HG03103 (cell line): Measurements from ENCODE around the gene DYNC1I2.

Experiments
- ATAC-seq: cut with Tn5 transposase; IDR thresholded peaks from one replicate; pipeline ENCODE4 v1.9.1; 2021; ENCODE audit warnings: low read depth; ENCODE audit not compliant: unreplicated experiment

DYNC1I2 gene

DNA sequence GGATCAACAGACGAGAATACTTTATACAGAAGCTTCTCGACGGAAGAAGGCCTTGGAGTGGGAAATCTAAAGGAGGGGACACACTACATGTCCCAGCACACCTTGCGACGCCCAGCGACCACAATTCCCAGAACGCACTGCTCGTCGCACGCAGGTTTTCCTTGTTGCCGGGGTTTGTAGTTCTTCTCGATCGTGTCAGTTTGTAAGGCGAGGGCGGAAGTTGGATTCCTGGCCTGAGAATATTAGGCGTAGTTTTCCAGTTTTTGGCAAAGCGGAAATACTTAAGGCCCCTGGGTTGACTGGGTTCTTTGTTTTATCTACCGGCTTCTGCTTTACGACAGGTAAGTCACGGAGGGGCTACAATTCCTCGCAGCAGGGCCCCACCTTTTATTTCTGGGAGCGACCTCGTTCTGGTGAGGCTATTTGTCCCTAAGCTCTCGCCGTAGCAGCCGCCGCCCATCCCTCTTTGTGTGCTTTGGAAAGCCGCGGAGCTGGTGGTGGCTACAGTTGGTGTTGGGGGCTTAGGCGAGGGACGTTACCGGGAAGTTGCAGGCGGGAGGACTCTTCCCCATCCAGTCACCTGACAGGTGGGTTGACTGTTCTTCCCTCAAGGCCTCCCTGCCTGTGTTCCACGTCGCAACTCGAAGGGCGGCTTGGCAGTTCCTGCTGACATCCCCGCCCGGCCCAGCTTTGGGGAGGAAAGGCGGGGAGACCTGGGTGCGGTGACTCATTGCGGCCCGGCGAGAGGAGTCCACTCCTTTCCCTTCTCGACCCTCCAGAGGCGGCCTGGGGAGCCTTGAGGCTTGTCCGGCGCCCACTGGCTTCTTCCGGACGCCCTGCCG, at the start of gene DYNC1I2:
Gene DYNC1I2 (plus strand): TSS at position 183 of the 842 bp plus-strand sequence. CDS start 2,687 bp downstream, outside the sequence.
- peak; percentile 68 for ATAC-seq

DNA sequence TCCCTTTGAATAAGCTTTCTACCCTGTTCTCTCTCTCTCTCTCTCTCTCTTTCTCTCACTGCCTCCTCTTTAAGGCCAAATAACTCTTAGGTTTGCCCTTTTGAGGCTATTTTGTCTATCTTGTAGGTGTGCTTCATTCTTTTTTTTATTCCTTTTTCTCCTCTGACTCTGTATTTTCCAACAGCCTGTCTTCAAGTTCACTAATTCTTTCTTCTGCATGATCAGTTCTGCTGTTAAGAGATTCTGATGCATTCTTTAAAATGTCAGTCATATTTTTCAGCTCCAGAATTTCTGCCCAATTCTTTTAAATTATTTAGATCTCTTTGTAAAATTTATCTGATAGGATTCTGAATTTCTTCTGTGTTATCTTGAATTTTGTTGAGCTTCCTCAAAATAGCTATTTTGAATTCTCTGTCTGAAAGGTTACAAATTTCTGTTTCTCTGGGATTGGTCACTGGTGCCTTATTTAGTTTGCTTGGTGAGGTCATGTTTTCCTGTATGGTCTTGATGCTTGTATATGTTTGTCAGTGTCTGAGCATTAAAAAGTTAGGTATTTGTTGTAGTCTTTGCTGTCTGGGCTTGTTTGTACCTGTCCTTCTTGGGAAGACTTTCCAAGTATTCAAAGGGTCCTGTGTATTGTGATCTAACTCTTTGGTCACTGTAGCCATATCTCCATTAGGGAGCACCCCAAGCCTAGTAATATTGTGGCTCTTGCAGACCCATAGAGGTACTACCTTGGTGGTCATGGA, 35.4 kb upstream of the DYNC1I2 start:
- ATAC-seq: no peak

DNA sequence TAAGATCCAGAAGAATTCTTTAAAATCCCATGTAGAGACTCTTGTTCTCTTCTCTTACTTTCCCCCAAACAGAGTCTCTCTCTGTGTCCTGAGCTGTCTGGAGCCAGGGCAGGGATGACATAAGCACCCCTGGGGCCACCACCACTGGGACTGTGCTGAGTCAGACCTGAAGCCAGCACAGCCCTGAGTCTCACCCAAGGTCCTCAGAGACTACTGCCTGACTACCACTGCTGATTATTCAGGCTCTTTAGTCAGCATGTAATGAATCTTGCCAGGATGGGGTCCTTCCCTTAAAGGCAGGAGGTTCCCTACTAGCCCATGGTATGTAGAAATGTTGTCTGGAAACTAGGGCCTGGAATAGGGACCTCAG, 34.9 kb upstream of the DYNC1I2 start:
- peak; percentile 64 for ATAC-seq

DNA sequence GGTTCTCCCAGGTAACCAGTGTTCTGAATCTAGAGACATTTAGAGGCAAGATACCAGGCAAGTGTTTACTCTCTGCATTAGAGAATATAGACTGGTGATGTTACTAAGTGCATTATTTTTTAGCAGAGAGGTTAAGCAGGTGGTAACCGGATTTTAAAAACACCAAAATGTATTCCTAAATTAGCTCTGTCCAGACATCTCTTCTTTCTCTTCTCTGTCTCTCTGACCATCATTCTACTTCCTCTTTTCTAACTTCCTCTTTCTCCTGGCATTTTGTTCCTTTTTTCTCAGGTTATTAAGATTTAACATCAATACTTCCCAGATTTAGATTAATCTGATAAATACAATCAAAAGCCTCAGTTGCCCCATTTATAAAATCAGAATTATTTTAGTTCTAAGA, 31.7 kb upstream of the DYNC1I2 start:
- ATAC-seq: no peak

DNA sequence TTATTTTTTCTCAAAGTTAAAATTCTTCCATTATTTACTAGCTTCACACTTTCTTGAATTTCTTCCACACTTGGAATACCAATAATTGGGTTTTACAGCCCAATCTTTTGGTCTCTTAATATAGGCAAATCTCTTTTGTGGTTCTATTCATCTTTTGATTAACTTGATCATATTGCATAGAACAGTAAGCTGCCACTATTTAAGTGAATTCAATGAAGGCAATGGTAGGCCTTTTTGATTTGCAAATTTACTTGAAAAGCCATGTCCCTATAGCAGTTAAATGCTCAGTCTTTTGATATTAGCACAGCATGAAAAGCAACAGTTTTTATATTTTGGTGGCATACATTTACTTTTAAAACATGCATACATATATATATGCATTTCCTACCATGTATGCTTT, 20.2 kb upstream of the DYNC1I2 start:
- no peak for ATAC-seq

DNA sequence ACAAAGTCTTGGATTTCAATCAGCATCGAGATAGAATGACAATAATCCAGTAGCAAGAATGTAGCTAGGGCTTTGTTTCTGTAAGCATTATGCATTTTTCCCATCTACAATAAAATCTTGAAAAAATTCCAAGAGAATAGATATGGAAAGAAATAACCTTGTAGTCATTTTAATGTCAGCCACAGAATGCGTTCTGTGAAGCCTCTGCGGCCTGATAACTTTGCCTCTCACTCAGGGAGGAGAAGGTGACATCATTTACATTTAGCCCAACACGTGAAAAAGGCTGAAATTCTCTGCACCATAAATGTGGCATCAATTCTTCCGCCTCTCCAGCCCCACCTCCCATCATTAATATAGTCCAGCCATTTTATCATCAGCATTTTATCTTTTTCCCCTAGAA, 19.1 kb upstream of the DYNC1I2 start:
- no peak for ATAC-seq

DNA sequence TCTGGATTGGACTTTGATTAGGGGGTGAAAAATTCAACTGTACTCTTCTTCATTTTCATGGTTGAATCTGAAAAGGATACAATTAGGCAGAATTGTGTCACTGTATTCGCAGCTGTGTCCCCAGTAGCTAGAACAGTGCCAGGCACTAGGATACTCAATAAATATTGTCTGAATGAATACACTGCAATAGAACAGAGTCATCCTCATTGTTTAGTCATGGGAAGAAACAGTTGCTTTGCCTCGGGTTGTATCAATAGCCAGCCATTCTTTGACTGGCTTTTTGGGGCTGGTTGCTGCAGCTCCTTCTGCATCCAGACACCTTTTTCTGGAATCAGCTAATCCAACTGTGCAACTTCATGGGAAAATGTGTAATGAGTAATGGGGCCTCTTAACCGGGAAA, 18.1 kb upstream of the DYNC1I2 start:
- no peak for ATAC-seq

DNA sequence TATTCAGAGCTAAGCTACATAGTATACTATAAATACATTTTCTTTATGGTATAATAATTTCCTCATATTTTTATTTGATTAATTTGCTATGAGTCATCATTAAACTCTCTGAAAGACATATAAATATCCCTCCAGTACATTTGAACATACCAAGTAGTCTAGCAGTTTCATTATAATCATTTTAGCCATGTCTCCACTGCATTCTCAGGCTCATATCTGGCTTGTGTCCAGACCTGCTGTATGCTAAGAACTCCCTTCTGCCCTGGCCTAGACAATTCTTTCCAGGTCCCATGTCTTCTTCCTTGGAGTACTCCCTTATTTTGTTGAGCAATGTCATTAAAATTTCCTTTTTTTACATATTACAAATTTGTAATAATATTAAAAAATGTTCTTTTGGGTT, 16.6 kb upstream of the DYNC1I2 start:
- no peak for ATAC-seq

DNA sequence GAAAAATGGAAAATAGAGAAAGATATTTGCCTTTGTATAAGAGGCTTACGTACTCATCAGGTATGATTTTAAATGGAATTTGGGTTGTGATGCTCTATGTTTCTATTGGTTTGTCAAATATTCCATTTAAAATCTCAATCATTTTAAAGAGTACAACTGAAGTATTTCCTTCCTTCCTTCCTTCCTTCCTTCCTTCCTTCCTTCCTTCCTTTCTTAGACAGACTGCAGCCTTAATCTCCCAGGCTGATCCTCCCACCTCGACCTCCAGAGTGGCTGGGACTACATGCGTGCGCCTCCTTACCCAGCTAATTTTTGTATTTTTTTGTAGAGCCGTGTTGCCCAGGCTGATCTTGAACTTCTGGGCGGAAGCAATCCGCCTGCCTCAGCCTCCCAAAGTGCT, 15.4 kb upstream of the DYNC1I2 start:
- no peak for ATAC-seq

DNA sequence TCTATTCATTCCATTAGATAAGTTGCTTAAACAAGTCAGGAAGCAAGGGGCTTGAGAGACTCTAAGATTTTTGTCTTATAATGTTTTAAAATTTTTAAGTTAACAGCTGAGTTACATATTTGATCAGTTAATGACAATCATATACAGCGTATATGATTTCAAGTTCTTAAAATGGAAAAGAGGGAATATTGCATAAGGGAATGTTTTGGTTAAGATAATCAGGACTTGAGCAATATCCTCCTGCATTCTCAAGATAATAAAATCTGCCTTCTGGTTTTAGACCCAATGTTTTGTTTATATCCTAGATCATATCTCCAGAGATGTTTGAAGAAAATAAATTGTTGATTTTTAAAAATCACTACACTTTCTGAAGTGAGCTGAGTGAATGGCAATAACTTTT, 13.4 kb upstream of the DYNC1I2 start:
- ATAC-seq: no peak

DNA sequence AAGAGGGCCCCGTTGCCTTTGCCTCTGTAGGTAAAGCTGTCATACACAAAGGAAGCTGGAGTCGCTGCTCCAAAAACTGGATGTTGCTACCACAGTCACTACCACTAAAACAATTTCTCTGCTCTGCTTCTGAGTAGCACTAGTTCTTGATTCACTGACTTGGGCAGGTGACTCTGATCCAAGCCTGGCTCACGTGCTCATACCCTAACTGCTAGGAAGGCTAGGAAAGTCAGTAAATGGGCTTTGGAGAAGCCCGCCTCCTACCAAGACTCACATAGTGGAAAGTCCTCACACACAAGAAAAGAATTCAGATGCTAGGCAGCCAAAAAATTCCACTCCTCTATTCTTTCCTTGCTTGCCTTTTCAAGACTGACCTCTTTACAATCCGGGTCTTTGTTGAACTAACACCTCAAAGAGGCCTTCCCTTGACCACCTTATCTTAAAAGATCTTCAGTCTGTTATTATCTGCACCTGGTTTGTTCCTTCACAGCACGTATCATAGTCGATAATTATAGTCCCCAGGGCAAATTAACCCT, 11.4 kb upstream of the DYNC1I2 start:
- no peak for ATAC-seq

DNA sequence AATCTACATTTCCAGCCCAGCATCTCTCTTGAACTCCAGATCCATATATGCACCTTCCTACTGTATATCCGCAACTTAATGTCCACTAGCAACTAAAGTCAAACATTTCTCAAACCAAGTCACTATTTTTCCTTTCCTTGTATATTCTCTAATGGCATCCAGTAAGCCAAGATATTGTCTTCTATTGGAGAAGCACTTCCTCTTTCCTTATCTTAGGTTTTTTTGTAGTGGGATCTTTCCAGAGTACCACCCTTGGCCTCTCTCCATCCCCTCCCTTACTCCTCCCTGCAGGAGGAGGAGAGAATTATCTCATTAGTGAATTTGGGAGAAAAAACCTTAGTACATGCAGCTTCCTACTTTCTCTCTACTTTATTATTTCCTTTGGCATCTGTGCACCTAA, 8.7 kb upstream of the DYNC1I2 start:
- no peak for ATAC-seq

DNA sequence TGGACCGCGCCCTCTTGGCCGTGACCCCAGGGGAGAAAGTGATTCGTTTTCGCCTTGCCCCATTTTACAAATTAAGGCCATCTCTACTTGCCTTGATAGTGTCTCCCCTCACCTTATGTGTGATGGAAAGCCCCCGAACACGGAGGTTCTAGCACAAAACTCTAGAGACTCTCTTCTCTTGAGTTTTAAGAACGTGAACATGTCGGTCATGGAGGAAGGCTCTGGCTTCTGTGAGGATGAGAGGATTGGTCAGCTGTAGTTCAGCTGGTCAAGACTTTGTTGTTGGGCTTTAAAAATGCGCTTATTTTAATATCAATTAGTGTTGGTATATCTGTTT, 828 bp downstream of the DYNC1I2 start:
- ATAC-seq: peak; percentile 31

DNA sequence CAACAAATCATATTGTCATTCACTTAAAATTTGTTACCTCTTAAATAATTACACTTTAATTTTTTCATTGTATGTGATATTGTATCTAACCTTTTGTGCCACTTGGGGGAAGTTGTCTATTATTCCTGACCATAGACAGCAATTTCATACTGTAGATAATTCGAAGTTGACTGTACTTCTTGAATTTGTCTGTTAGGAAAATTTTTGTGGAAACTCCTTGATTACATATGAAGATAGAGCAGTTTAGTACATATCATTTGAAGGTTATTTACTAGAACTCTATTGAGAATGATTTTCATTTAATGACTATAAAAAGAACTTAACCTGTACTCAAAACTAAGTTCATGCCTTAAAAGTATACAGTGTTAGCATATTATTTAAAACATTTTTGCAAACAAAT, 5.1 kb downstream of the DYNC1I2 start:
- ATAC-seq: no peak

DNA sequence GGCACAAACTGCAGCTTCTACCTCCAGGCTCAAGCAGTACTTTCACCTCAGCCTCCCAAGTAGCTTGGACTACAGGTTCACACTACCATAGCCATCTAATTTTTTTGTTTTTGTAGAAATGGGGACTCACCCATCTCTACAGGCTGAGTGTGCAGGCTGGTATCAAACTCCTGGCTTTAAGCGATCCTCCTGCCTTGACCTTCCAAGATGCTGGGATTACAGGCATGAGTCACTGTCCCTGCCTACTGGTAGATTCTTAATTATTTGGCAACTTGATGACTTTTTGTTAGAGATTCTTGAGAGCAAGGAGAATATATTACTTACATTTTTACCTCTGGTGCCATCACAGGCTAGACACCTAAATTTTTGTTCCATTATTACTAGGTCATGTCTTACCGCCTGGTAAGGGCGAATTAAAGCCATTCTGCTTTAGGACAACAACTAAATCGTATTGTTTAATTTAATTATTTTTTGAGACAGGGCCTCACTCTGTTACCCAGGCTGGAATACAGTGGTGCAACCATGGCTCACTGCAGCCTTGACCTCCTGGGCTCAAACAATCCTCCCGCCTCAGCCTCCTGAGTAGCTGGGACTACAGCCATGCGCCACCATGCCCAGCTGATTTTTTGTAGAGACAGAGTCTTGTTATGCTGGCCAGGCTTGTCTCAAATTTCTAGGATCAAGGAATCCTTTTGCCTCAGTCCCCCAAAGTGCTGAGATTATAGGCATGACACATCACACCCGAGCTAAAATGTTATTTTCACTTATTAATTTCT, 15.7 kb downstream of the DYNC1I2 start:
- ATAC-seq: no peak

DNA sequence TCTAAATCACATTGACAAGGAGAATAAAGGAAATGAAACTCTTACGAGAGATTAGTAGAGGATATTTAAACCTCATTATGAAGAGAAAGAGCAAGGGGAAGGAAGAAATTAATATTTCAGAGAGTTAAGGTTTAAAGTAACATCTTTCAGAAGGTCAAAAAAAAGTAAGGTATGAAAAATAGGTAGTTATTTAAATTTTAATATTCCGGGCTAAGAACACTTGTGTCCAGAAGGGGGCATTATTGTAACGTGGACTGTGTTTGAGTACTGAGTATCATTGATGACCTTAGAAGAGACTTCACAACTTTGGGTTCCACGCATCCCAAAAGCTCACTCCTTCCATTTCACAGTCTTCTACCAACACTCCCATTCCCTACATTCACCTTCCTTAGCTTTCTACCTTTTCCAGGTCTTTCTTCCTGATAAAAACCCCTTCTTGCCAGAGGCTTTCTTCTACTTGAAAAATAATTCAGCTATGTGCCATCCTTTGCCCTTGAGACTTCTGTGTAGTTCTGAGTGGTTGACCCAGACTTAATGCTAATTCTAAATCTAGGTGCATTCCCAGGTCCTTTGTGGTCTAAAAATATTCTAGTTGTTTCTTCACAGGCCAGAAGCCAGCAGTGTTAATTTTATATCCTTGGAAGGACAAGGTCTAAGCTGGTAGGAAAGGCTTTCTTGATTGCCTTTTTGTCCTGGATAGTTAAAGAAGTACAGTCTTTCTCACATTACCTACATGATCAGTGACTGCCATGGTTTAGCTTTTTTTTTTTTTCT, 16.5 kb downstream of the DYNC1I2 start:
- no peak for ATAC-seq

DNA sequence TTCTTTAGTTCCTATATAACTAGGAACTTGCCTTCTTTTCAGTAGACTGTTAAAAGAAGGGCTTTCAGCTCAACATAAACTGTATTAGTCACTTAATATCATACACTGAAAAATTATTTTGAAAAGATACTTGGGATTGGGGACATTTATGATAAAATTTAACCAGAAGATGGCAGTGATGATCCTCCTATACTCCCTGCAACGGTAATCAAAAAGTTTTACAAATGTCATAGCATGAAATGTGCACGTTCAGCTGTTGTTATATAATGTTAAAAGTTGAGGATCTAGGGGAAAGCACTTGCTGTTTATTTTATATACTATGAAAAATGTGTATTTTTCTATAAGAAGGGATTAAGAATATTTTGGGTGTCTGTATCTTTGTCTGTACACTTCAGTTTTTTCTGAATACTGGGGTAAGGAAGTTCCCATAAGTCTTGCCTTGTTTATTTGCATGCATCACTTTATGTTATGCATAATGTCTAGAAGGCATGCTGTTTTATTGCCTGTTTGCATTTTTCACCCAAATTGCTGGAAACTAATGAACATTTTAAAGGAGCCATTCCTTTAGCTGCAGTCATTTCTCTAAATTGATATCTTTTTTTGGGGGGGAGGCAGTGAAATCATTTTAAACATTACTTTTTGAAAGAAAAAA, 19.0 kb downstream of the DYNC1I2 start:
- ATAC-seq: no peak

DNA sequence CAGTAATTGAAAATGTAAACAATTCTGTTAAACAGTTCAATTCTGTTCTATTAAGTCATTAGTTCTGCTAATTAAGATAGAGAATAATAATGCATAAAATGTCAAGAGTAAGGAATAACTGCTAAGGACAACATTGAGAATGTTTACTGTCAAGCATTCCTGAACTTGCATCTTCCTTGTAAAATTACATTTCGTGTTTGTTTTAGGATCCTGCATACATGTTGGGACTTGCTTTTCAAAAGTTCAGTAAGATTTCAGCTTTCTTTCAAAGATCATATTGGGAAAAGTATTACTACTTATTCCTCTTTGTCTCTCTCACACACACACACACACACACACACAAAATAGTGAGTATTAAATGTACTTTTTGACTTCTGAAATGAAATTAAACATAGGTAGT, 20.5 kb downstream of the DYNC1I2 start:
- ATAC-seq: no peak

DNA sequence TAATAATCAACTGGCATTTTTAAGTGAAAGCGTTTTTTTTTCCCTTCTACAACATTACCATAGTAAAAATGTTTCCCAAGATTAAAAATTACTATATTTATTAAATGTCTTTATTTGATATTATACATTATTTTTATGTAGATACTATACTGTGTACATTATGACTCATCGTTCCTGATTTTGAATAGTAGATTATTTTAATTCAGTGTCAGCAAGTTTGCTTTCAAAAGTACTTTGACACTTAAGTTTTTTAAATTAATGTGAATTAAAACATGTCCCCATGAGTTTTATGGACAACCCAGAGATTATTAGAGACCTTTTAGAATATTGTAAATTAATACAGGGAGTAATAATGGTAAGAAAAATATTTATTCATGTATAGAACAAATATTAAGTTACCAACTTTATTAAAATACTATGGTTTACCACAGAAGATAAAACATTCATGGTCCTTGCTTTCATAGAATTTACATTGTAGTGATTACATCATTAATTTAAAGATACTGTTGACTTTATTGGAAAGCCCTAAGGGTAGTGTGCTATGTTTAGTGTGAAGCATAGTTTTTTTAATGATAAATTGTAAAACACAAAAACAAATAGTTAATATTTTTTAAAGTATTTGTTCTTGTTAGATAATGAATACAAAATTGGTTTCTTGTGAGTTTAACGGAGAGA, 21.9 kb downstream of the DYNC1I2 start:
- ATAC-seq: no peak
